HepG2 (cell line): ENCODE data around the gene TSSK3. TPM values are rescaled to one million over a fixed set of nuclear protein-coding genes. Genes with fewer than 3 reads are reported as not detected.

Experiments used
- BCL6 ChIP-seq: IDR thresholded peaks from 2 replicates; pipeline ENCODE4 v1.6.1; 2016; ENCODE audit warnings: missing genetic modification reagents, missing compliant biosample characterization
- FOXA3 ChIP-seq: IDR thresholded peaks from 2 replicates; pipeline ENCODE4 v1.6.1; 2016; ENCODE audit warnings: missing genetic modification reagents, missing compliant biosample characterization
- IRX3 ChIP-seq: sonication (generic); formaldehyde crosslinking; IDR thresholded peaks from 2 replicates; pipeline ENCODE4 v1.8.1; 2023; ENCODE audit warnings: mild to moderate bottlenecking, low read depth, missing genetic modification reagents, borderline replicate concordance
- NBN ChIP-seq: fragments of 450-650 bp; conservative IDR thresholded peaks from 2 replicates; pipeline ENCODE4 v1.6.1; 2017
- NR2F1 ChIP-seq, 2 experiments: fragments of 450-650 bp in 1 of 2; formaldehyde crosslinking in 1 of 2; IDR thresholded peaks; 2 replicates each; pipeline versions ENCODE4 v1.5.0 to v1.6.1; 2016 to 2020; ENCODE audit warnings: mild to moderate bottlenecking in 1 of 2, missing compliant biosample characterization in 1 of 2, missing genetic modification reagents in 1 of 2, moderate library complexity in 1 of 2
- PAWR ChIP-seq: sonication (generic); formaldehyde crosslinking; IDR thresholded peaks from 2 replicates; pipeline ENCODE4 v1.4.0; 2020; ENCODE audit warnings: missing genetic modification reagents, mild to moderate bottlenecking, borderline replicate concordance
- PPARG ChIP-seq: conservative IDR thresholded peaks from 2 replicates; pipeline ENCODE4 v1.6.1; 2016; ENCODE audit warnings: missing biosample characterization, missing genetic modification reagents
- ZNF44 ChIP-seq: sonication (generic); formaldehyde crosslinking; IDR thresholded peaks from 2 replicates; pipeline ENCODE4 v1.5.1; 2020; ENCODE audit warnings: mild to moderate bottlenecking, missing genetic modification reagents
- ZNF567 ChIP-seq: sonication (generic); formaldehyde crosslinking; IDR thresholded peaks from 2 replicates; pipeline ENCODE4 v1.8.1; 2023; ENCODE audit warnings: mild to moderate bottlenecking, missing genetic modification reagents, borderline replicate concordance
- ZNF614 ChIP-seq: IDR thresholded peaks from 2 replicates; pipeline ENCODE4 v1.6.1; 2018; ENCODE audit warnings: missing biosample characterization, missing genetic modification reagents, inconsistent platforms, borderline replicate concordance
- ZNF619 ChIP-seq: sonication (generic); formaldehyde crosslinking; IDR thresholded peaks from 2 replicates; pipeline ENCODE4 v1.4.0; 2020; ENCODE audit warnings: mild to moderate bottlenecking, missing genetic modification reagents
- ZSCAN22 ChIP-seq: sonication (generic); formaldehyde crosslinking; IDR thresholded peaks from 2 replicates; pipeline ENCODE4 v1.4.0; 2020; ENCODE audit warnings: mild to moderate bottlenecking, missing genetic modification reagents
- polyA plus RNA-seq, 8 experiments: library from polyadenylated mRNA; depleted of rRNA in 3 of 8; stranded (reverse) in 7 of 8; unstranded in 1 of 8; fragments of >200 nt; fragmentation: Illumina TruSeq in 4 of 8; extraction: Trizol in 4 of 8; gene quantifications; 2 replicates each; pipeline versions ENCODE4 v1.2.1 to v1.2.3, GENCODE V29; 2011 to 2016; ENCODE audit warnings: low read depth in 4 of 8, missing spikeins in 1 of 8, mixed read lengths in 1 of 8; ENCODE audit not compliant: insufficient read depth in 1 of 8
- total RNA-seq, 5 experiments: library from RNA; depleted of rRNA; stranded (reverse); fragments of >200 nt; fragmentation: Illumina TruSeq; extraction: Trizol; gene quantifications; 2 replicates each; pipeline ENCODE4 v1.2.3, GENCODE V29; 2016; ENCODE audit warnings: low read depth in 1 of 5
- TF ChIP-seq, protein P1 (sequence below): sonication (generic); formaldehyde crosslinking; IDR thresholded peaks from 2 replicates; pipeline ENCODE4 v1.4.0; 2020; ENCODE audit warnings: missing genetic modification reagents, borderline replicate concordance
- TF ChIP-seq, protein P2 (sequence below): sonication (generic); formaldehyde crosslinking; IDR thresholded peaks from 2 replicates; pipeline ENCODE4 v1.4.0; 2020; ENCODE audit warnings: low read depth, missing genetic modification reagents
- TF ChIP-seq, protein P3 (sequence below): sonication (generic); formaldehyde crosslinking; IDR thresholded peaks from 2 replicates; pipeline ENCODE4 v1.5.0; 2020; ENCODE audit warnings: mild to moderate bottlenecking, missing genetic modification reagents, moderate library complexity
- TF ChIP-seq, protein P4 (sequence below): sonication (generic); formaldehyde crosslinking; IDR thresholded peaks from 2 replicates; pipeline ENCODE4 v1.4.0; 2020; ENCODE audit warnings: missing genetic modification reagents, borderline replicate concordance

The TSSK3 gene
- total and polyA plus RNA-seq, 2 of the 13 experiments (the other 11 are each of a cell fraction or from before 2014, with no cell fraction given) = 1.0 to 1.1 TPM

DNA sequence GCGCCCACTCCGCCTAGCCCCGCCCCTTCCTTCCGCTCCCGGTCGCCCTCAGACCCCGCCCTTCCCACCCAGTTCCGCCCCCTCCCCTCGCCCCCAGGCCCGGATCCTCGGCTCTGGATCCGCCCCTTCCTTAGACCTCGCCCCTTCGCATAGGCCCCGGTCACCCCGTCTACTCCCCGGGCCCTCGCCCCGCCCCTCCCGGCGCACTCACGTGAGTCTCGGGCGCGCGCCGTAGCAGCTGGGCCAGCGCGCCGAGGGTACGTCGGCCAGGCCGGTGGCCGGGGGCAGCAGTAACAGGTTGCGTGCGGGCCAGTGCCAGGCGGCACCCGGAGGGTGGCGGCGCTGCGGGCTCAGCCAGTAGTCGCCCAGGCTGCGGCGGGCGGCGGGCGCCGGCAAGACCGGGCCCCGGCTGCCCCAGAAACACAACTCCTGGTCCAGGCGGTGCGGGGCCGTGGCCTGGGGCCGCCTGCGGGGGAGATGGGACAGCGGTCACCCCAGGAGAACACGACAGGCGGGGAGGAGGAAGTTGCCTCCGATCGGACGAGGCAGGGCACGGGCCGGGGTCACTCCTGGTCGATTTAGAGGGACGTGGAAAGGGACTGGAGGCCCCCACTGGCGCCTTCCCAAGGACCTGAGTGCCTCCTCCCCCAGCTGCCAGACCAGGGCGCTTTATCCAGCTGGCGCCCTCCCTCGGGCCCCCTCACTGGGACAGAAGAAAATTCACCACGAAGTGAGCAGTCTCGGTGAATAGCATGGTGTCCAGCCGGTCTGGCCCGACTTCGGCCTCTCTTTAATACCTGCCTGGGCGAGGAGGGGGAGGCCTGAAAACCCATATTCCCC is 10.7 kb upstream of the TSSK3 start (continued):
- TF ChIP-seq, protein P1, sequence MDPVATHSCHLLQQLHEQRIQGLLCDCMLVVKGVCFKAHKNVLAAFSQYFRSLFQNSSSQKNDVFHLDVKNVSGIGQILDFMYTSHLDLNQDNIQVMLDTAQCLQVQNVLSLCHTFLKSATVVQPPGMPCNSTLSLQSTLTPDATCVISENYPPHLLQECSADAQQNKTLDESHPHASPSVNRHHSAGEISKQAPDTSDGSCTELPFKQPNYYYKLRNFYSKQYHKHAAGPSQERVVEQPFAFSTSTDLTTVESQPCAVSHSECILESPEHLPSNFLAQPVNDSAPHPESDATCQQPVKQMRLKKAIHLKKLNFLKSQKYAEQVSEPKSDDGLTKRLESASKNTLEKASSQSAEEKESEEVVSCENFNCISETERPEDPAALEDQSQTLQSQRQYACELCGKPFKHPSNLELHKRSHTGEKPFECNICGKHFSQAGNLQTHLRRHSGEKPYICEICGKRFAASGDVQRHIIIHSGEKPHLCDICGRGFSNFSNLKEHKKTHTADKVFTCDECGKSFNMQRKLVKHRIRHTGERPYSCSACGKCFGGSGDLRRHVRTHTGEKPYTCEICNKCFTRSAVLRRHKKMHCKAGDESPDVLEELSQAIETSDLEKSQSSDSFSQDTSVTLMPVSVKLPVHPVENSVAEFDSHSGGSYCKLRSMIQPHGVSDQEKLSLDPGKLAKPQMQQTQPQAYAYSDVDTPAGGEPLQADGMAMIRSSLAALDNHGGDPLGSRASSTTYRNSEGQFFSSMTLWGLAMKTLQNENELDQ = no peak
- TF ChIP-seq, protein P2, sequence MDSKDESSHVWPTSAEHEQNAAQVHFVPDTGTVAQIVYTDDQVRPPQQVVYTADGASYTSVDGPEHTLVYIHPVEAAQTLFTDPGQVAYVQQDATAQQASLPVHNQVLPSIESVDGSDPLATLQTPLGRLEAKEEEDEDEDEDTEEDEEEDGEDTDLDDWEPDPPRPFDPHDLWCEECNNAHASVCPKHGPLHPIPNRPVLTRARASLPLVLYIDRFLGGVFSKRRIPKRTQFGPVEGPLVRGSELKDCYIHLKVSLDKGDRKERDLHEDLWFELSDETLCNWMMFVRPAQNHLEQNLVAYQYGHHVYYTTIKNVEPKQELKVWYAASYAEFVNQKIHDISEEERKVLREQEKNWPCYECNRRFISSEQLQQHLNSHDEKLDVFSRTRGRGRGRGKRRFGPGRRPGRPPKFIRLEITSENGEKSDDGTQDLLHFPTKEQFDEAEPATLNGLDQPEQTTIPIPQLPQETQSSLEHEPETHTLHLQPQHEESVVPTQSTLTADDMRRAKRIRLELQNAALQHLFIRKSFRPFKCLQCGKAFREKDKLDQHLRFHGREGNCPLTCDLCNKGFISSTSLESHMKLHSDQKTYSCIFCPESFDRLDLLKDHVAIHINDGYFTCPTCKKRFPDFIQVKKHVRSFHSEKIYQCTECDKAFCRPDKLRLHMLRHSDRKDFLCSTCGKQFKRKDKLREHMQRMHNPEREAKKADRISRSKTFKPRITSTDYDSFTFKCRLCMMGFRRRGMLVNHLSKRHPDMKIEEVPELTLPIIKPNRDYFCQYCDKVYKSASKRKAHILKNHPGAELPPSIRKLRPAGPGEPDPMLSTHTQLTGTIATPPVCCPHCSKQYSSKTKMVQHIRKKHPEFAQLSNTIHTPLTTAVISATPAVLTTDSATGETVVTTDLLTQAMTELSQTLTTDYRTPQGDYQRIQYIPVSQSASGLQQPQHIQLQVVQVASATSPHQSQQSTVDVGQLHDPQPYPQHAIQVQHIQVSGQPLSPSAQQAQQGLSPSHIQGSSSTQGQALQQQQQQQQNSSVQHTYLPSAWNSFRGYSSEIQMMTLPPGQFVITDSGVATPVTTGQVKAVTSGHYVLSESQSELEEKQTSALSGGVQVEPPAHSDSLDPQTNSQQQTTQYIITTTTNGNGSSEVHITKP (CRISPR knock-in tag) = no peak
- TF ChIP-seq NBN = no peak
- TF ChIP-seq, protein P3, sequence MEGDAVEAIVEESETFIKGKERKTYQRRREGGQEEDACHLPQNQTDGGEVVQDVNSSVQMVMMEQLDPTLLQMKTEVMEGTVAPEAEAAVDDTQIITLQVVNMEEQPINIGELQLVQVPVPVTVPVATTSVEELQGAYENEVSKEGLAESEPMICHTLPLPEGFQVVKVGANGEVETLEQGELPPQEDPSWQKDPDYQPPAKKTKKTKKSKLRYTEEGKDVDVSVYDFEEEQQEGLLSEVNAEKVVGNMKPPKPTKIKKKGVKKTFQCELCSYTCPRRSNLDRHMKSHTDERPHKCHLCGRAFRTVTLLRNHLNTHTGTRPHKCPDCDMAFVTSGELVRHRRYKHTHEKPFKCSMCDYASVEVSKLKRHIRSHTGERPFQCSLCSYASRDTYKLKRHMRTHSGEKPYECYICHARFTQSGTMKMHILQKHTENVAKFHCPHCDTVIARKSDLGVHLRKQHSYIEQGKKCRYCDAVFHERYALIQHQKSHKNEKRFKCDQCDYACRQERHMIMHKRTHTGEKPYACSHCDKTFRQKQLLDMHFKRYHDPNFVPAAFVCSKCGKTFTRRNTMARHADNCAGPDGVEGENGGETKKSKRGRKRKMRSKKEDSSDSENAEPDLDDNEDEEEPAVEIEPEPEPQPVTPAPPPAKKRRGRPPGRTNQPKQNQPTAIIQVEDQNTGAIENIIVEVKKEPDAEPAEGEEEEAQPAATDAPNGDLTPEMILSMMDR = peak; percentile 39
- TF ChIP-seq IRX3 = 0 out of 2 replicates have a peak, but pooled peaks have one; percentile 22
- TF ChIP-seq NR2F1 (CRISPR knock-in tag; IDR thresholded peaks at IDR 0.05) = no peak
- no peak for TF ChIP-seq ZNF567 (CRISPR knock-in tag)
- no peak for TF ChIP-seq PPARG (CRISPR knock-in tag)
- no peak for TF ChIP-seq ZNF614 (CRISPR knock-in tag)
- peak; percentile 34; the same call in 1 of the 2 replicates for TF ChIP-seq FOXA3 (CRISPR knock-in tag)
- no peak for TF ChIP-seq ZSCAN22 (CRISPR knock-in tag)
- TF ChIP-seq BCL6 (CRISPR knock-in tag) = no peak; the same call in 1 of the 2 replicates
- TF ChIP-seq ZNF44 (CRISPR knock-in tag) = no peak
- TF ChIP-seq ZNF619 (CRISPR knock-in tag) = no peak
- TF ChIP-seq, protein P4, sequence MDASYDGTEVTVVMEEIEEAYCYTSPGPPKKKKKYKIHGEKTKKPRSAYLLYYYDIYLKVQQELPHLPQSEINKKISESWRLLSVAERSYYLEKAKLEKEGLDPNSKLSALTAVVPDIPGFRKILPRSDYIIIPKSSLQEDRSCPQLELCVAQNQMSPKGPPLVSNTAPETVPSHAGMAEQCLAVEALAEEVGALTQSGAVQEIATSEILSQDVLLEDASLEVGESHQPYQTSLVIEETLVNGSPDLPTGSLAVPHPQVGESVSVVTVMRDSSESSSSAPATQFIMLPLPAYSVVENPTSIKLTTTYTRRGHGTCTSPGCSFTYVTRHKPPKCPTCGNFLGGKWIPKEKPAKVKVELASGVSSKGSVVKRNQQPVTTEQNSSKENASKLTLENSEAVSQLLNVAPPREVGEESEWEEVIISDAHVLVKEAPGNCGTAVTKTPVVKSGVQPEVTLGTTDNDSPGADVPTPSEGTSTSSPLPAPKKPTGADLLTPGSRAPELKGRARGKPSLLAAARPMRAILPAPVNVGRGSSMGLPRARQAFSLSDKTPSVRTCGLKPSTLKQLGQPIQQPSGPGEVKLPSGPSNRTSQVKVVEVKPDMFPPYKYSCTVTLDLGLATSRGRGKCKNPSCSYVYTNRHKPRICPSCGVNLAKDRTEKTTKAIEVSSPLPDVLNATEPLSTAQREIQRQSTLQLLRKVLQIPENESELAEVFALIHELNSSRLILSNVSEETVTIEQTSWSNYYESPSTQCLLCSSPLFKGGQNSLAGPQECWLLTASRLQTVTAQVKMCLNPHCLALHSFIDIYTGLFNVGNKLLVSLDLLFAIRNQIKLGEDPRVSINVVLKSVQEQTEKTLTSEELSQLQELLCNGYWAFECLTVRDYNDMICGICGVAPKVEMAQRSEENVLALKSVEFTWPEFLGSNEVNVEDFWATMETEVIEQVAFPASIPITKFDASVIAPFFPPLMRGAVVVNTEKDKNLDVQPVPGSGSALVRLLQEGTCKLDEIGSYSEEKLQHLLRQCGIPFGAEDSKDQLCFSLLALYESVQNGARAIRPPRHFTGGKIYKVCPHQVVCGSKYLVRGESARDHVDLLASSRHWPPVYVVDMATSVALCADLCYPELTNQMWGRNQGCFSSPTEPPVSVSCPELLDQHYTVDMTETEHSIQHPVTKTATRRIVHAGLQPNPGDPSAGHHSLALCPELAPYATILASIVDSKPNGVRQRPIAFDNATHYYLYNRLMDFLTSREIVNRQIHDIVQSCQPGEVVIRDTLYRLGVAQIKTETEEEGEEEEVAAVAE (CRISPR knock-in tag) = no peak
- no peak for TF ChIP-seq PAWR (CRISPR knock-in tag)
